Uterus (tissue), 4 donors: ENCODE data around the gene KTI12. TPM values are rescaled to one million over a fixed set of nuclear protein-coding genes. Genes with fewer than 3 reads are reported as not detected.
A peak's percentile ranks its signal among the peaks of the same experiment; 100 is the strongest.

Experiments
- DNase-seq, 2 donors: peaks; one replicate each; pipeline ENCODE4 v3.0.0-alpha.2; 2019 to 2020
- H3K27ac ChIP-seq, 2 donors: fragments of 200-600 bp; sonication (generic); 1 replicate in 1 of 2; 2 replicates in 1 of 2; pipeline ENCODE4 v1.5.1; 2016 to 2018
- H3K27me3 ChIP-seq, 2 donors: fragments of 200-600 bp; sonication (generic); one replicate each; pipeline ENCODE4 v1.5.1; 2018 to 2019; ENCODE audit warnings: control low read depth in 1 of 2
- H3K36me3 ChIP-seq, 2 donors: fragments of 200-600 bp; sonication (generic); one replicate each; pipeline ENCODE4 v1.5.1; 2019; ENCODE audit warnings: control low read depth in 1 of 2
- H3K4me1 ChIP-seq, 2 donors: fragments of 200-600 bp; sonication (generic); one replicate each; pipeline ENCODE4 v1.5.1; 2018 to 2019; ENCODE audit warnings: control low read depth in 1 of 2
- H3K4me3 ChIP-seq, 2 donors: fragments of 200-600 bp; sonication (generic); 1 replicate in 1 of 2; 2 replicates in 1 of 2; pipeline ENCODE4 v1.5.1; 2018 to 2019; ENCODE audit warnings: mild to moderate bottlenecking in 1 of 2
- H3K9me3 ChIP-seq, 2 donors: fragments of 200-600 bp; sonication (generic); one replicate each; pipeline ENCODE4 v1.5.1; 2019; ENCODE audit warnings: control low read depth in 1 of 2
- CTCF ChIP-seq, 4 experiments: fragments of 200-600 bp in 2 of 4; fragments of 450-650 bp in 2 of 4; sonication (generic) in 2 of 4; IDR thresholded peaks; one replicate each; pipeline ENCODE4 v1.5.1; 2016 to 2019; ENCODE audit warnings: antibody characterized with exemption in 4 of 4, mild to moderate bottlenecking in 2 of 4, moderate library complexity in 1 of 4
- POLR2A ChIP-seq, 2 donors: fragments of 450-650 bp; IDR thresholded peaks; one replicate each; pipeline ENCODE4 v1.6.1; 2016; ENCODE audit warnings: antibody characterized with exemption in 2 of 2, mild to moderate bottlenecking in 1 of 2, moderate library complexity in 1 of 2
- intact Hi-C: fragments of 100-400 bp; cut with DNase I; formaldehyde crosslinking; loops from one replicate; pipeline ENCODE4 v1.15.1; 2023; ENCODE audit warnings: low total_unique reads
- small RNA-seq: library from RNA; depleted of rRNA; stranded (forward); fragments of <200 nt; gene quantifications from one replicate; pipeline ENCODE3, GENCODE V24; 2016
- total RNA-seq, 4 donors: library from RNA; depleted of rRNA in 3 of 4; stranded (reverse); fragments of >200 nt in 3 of 4; gene quantifications; one replicate each; pipeline versions ENCODE4 v1.1.0 to v1.2.4, GENCODE V29; 2014 to 2023
- donor health status: DM: yes; HTN: yes; CAD: no.

The KTI12 gene
- total RNA-seq, 4 donors from 2014 or later: 5.4 to 21.3 (median 11.8) TPM

- DNase-seq: no peak
- no peak overlapping the region for H3K27ac ChIP-seq
- TF ChIP-seq CTCF (IDR thresholded peaks at IDR 0.05): no peak
- TF ChIP-seq POLR2A (IDR thresholded peaks at IDR 0.05): no peak
- no peaks in the 10 kb centered on the region for H3K9me3 ChIP-seq
- peaks cover 8 to 14% of the 10 kb centered on the region in 2 donors for H3K27me3 ChIP-seq
- intact Hi-C loops: no loop called here
- H3K4me1 ChIP-seq: no peaks in the 10 kb centered on the region
- no peaks in the 10 kb centered on the region for H3K36me3 ChIP-seq
- peak overlapping the region in 1 of 2 donors; percentile 46 for H3K4me3 ChIP-seq
Measured at GRCh38 chr1:51989582-51990477, 43.8 kb downstream of the KTI12 start.

DNA sequence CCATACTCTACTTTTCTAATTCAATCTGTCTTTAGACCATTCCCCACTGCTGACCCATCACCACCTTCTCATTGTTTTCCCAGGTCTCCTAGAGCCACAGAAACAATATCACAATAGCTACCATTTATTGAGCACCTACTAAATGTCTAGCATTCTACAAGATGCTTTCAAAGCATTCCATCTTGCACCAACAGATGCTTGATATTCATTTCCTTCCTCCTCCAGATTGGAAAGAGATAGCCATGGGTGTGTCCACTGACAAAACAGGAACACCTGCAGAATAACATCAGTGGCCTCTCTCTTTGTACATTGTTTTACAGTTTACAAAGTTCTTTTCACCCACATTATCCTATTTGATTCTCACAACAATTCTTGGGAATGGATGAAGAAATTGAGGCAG, 45.4 kb downstream of the KTI12 start:
- Histone ChIP-seq H3K9me3 (no peaks in the 10 kb centered on the region), H3K27me3 (peaks cover 8 to 14% of the 10 kb centered on the region in 2 donors), H3K36me3 (no peaks in the 10 kb centered on the region), H3K4me3 (no peak overlapping the region), H3K27ac (no peak overlapping the region), H3K4me1 (no peaks in the 10 kb centered on the region)
- TF ChIP-seq POLR2A (IDR thresholded peaks at IDR 0.05) (no peak), CTCF (IDR thresholded peaks at IDR 0.05) (no peak)
- intact Hi-C loops: no loop called here
- no peak for DNase-seq

DNA sequence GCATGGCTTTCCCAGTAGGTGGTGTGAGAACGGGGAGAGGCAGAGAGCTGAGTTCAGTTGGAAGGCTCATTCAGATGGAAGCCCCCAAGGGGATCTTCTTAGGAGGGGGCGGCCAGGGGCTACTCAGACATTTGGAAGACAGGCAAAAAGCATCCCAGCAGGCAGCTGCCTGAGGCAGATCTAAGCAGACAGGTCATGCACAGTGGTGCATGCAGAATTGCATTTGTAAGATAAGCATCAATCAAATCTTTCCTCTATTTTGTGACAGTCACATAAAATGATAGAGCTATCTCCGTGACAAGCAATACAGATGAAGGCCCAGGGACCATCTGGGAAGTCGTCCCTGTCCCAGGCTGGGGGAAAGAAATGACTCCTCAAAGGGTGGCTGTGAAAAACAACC, 46.9 kb downstream of the KTI12 start:
- no peak overlapping the region for H3K4me3 ChIP-seq
- H3K36me3 ChIP-seq: no peaks in the 10 kb centered on the region
- DNase-seq: no peak
- intact Hi-C loops: no loop called here
- H3K27ac ChIP-seq: no peak overlapping the region
- H3K4me1 ChIP-seq: no peaks in the 10 kb centered on the region
- H3K9me3 ChIP-seq: no peaks in the 10 kb centered on the region
- peaks cover 8 to 14% of the 10 kb centered on the region in 2 donors for H3K27me3 ChIP-seq
- TF ChIP-seq POLR2A (IDR thresholded peaks at IDR 0.05): no peak
- no peak for TF ChIP-seq CTCF (IDR thresholded peaks at IDR 0.05)

DNA sequence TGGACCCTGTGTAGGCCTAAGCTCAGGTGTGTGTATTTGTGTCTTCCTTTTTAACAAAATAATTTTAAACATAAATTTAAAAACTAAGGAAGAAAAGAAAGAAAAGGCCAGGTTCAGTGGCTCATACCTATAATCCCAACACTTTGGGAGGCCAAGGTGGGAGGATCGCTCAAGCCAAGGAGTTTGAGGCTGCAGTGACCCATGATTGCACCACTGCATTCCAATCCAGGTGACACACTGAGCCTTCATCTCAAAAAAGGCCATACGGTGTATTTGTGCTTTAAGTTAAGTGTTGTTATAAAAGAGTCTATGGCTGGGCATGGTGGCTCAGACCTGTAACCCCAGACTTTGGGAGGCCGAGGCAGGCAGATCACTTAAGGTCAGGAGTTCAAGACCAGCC, 51.4 kb downstream of the KTI12 start:
- intact Hi-C loops: no loop called here

More for the DNA sequence above, 51.4 kb downstream of the KTI12 start:
- Histone ChIP-seq H3K27me3 (no peaks in the 10 kb centered on the region), H3K36me3 (no peaks in the 10 kb centered on the region), H3K4me3 (no peak overlapping the region), H3K9me3 (no peaks in the 10 kb centered on the region), H3K27ac (no peak overlapping the region), H3K4me1 (no peaks in the 10 kb centered on the region)
- TF ChIP-seq POLR2A (IDR thresholded peaks at IDR 0.05) (no peak), CTCF (IDR thresholded peaks at IDR 0.05) (no peak)
- no peak for DNase-seq

Small RNAs within 50 kb of the gene (small RNA-seq; reads per million reads assigned to genes)
- gene RN7SL290P: not detected

Other genes starting within 250 kb of the KTI12 start
- gene NRDC, start 155.1 kb downstream of the KTI12 start, total RNA-seq: 100 to 1,000 TPM in 2 of 4 donors, 10 to 100 TPM in 2; 35.1 to 145 (median 75.6) TPM
- under 1 TPM in 2 of 4 donors, not detected in 2; 0.06 to 0.69 TPM for gene RAB3B, start 43.1 kb downstream of the KTI12 start, total RNA-seq
- gene TXNDC12, start 21.4 kb upstream of the KTI12 start, total RNA-seq: 10 to 100 TPM in 3 of 4 donors, 1 to 10 TPM in 1; 5.9 to 67.1 (median 39.1) TPM
- gene BTF3L4, start 22.5 kb upstream of the KTI12 start, total RNA-seq: 100 to 1,000 TPM in 1 of 4 donors, 10 to 100 TPM in 2, 1 to 10 TPM in 1; 4.9 to 105 (median 70.8) TPM
- gene ZFYVE9, start 108.3 kb upstream of the KTI12 start, total RNA-seq: 10 to 100 TPM; 25.6 to 95.0 (median 48.3) TPM